GM18858 (cell line): ENCODE measurements around the gene IRX1.

ENCODE experiments used
- ATAC-seq: cut with Tn5 transposase; IDR thresholded peaks from one replicate; pipeline ENCODE4 v1.9.1; 2021; ENCODE audit not compliant: unreplicated experiment

The IRX1 gene

GRCh38 chr5:3600106-3601060 lies 4.8 kb downstream of the IRX1 start:
- ATAC-seq, result no peak

GRCh38 chr5:3601061-3601710 lies 5.6 kb downstream of the IRX1 start:
- ATAC-seq, result no peak

GRCh38 chr5:3601911-3602782 lies 6.5 kb downstream of the IRX1 start:
- ATAC-seq, result no peak

GRCh38 chr5:3602785-3603502 lies 7.3 kb downstream of the IRX1 start:
- no peak for ATAC-seq

GRCh38 chr5:3604501-3604900 lies 8.9 kb downstream of the IRX1 start:
- no peak for ATAC-seq

- no peak for ATAC-seq
Measured at GRCh38 chr5:3605298-3606010, 9.8 kb downstream of the IRX1 start.

GRCh38 chr5:3606121-3606831 lies 10.6 kb downstream of the IRX1 start:
- ATAC-seq, result no peak

GRCh38 chr5:3607541-3608181 lies 12.0 kb downstream of the IRX1 start:
- no peak for ATAC-seq

GRCh38 chr5:3609120-3609681 lies 13.6 kb downstream of the IRX1 start:
- no peak for ATAC-seq

- ATAC-seq, result no peak
Measured at GRCh38 chr5:3612591-3613042, 17.0 kb downstream of the IRX1 start.

GRCh38 chr5:3613726-3614125 lies 18.1 kb downstream of the IRX1 start:
- no peak for ATAC-seq

GRCh38 chr5:3615217-3615616 lies 19.6 kb downstream of the IRX1 start:
- no peak for ATAC-seq

- ATAC-seq, result no peak
Measured at GRCh38 chr5:3615829-3616228, 20.2 kb downstream of the IRX1 start.

GRCh38 chr5:3619579-3619978 lies 23.9 kb downstream of the IRX1 start:
- no peak for ATAC-seq

GRCh38 chr5:3622961-3623360 lies 27.3 kb downstream of the IRX1 start:
- no peak for ATAC-seq

GRCh38 chr5:3625626-3626025 lies 30.0 kb downstream of the IRX1 start:
- no peak for ATAC-seq

GRCh38 chr5:3634061-3634460 lies 38.4 kb downstream of the IRX1 start:
- ATAC-seq, result no peak

GRCh38 chr5:3639175-3639574 lies 43.5 kb downstream of the IRX1 start:
- ATAC-seq, result no peak

- no peak for ATAC-seq
Measured at GRCh38 chr5:3642231-3642630, 46.6 kb downstream of the IRX1 start.
